HTERT RPE-1 (cell line): ENCODE data around the gene UBE2I.
"Not testable (repeated sequence)": the region's sequence is repeated elsewhere in the genome, so short reads cannot be mapped to it uniquely, and the experiment has no call there.

Experiments
- in situ Hi-C: fragments of 300-500 bp; cut with MboI; formaldehyde crosslinking; loops from 4 replicates; pipeline ENCODE4 v1.14.3; 2020; ENCODE audit warnings: low sequenced_read_pairs

Gene UBE2I

GRCh38 chr16:1292208-1292607, 17.2 kb upstream of the UBE2I start:
- in situ Hi-C loops = not testable (repeated sequence)

GRCh38 chr16:1292808-1293207, 16.6 kb upstream of the UBE2I start:
- in situ Hi-C loops = not testable (repeated sequence)

- in situ Hi-C loops = no loop called here
These were observed 15.3 kb upstream of the UBE2I start for GRCh38 chr16:1293921-1294656.

- in situ Hi-C loops = no loop called here
These were observed 14.0 kb upstream of the UBE2I start for GRCh38 chr16:1295465-1295864.

GRCh38 chr16:1296688-1297017, 12.8 kb upstream of the UBE2I start:
- in situ Hi-C loops = not testable (repeated sequence)

GRCh38 chr16:1297018-1297696, 12.3 kb upstream of the UBE2I start:
- in situ Hi-C loops = no loop called here

GRCh38 chr16:1298406-1298805, 11.0 kb upstream of the UBE2I start:
- in situ Hi-C loops = no loop called here

- in situ Hi-C loops = no loop called here
These were observed 10.2 kb upstream of the UBE2I start for GRCh38 chr16:1299012-1299867.

- in situ Hi-C loops = no loop called here
These were observed 9.6 kb upstream of the UBE2I start for GRCh38 chr16:1299868-1300203.

GRCh38 chr16:1300664-1301476, 8.6 kb upstream of the UBE2I start:
- in situ Hi-C loops = no loop called here

GRCh38 chr16:1301562-1301961, 7.9 kb upstream of the UBE2I start:
- in situ Hi-C loops = no loop called here

- in situ Hi-C loops = no loop called here
These were observed 3.6 kb upstream of the UBE2I start for GRCh38 chr16:1305823-1306222.

- in situ Hi-C loops = no loop called here
These were observed 3.1 kb upstream of the UBE2I start for GRCh38 chr16:1306334-1306733.

- in situ Hi-C loops = no loop called here
These were observed 1.1 kb upstream of the UBE2I start for GRCh38 chr16:1308036-1308976.

- in situ Hi-C loops = no loop called here
These were observed 724 bp downstream of the UBE2I start for GRCh38 chr16:1309888-1310831.

GRCh38 chr16:1310832-1311200, 1.4 kb downstream of the UBE2I start:
- in situ Hi-C loops = no loop called here

GRCh38 chr16:1311212-1311737, 1.8 kb downstream of the UBE2I start:
- in situ Hi-C loops = no loop called here

GRCh38 chr16:1311738-1312466, 2.5 kb downstream of the UBE2I start:
- in situ Hi-C loops = no loop called here
